T-helper 2 cell (primary cell): ENCODE measurements around the gene EIF4B.
"Not testable (repeated sequence)": the region's sequence is repeated elsewhere in the genome, so short reads cannot be mapped to it uniquely, and the experiment has no call there.

Source experiments
- DNase-seq, 5 experiments: peaks; one replicate each; pipeline versions ENCODE4 v3.0.0 to v3.0.0-alpha.2; 2012 to 2022

Gene EIF4B

GRCh38 chr12:52993558-52993869 is 12.7 kb upstream of the EIF4B start:
- DNase-seq: no peak

- no peak for DNase-seq
Measured at GRCh38 chr12:53004178-53004577, 2.1 kb upstream of the EIF4B start.

GRCh38 chr12:53004582-53004981 is 1.7 kb upstream of the EIF4B start:
- DNase-seq: no peak

- DNase-seq: peak in 1 of 5 experiments; percentile 8
Measured at GRCh38 chr12:53005215-53005985, 856 bp upstream of the EIF4B start.

- peak; percentile 61 to 85 (median 68) for DNase-seq
Measured at GRCh38 chr12:53006810-53007309, 604 bp downstream of the EIF4B start.

GRCh38 chr12:53007343-53007742 is 1.1 kb downstream of the EIF4B start:
- no peak for DNase-seq

GRCh38 chr12:53008760-53009159 is 2.5 kb downstream of the EIF4B start:
- not testable (repeated sequence) for DNase-seq

- DNase-seq: no peak
Measured at GRCh38 chr12:53010955-53011354, 4.7 kb downstream of the EIF4B start.

GRCh38 chr12:53011889-53012288 is 5.6 kb downstream of the EIF4B start:
- DNase-seq: no peak

- DNase-seq: no peak
Measured at GRCh38 chr12:53012928-53013327, 6.7 kb downstream of the EIF4B start.

GRCh38 chr12:53014709-53015108 is 8.5 kb downstream of the EIF4B start:
- no peak for DNase-seq

- DNase-seq: no peak
Measured at GRCh38 chr12:53025250-53025649, 19.0 kb downstream of the EIF4B start.

- DNase-seq: not testable (repeated sequence)
Measured at GRCh38 chr12:53027014-53027413, 20.8 kb downstream of the EIF4B start.

- DNase-seq: no peak
Measured at GRCh38 chr12:53031616-53032015, 25.4 kb downstream of the EIF4B start.

GRCh38 chr12:53033832-53034231 is 27.6 kb downstream of the EIF4B start:
- not testable (repeated sequence) for DNase-seq

GRCh38 chr12:53034459-53034858 is 28.2 kb downstream of the EIF4B start:
- DNase-seq: no peak

- no peak for DNase-seq
Measured at GRCh38 chr12:53036802-53037201, 30.5 kb downstream of the EIF4B start.

- no peak for DNase-seq
Measured at GRCh38 chr12:53039851-53040250, 33.6 kb downstream of the EIF4B start.

GRCh38 chr12:53042607-53043454 is 36.6 kb downstream of the EIF4B start:
- no peak for DNase-seq

- no peak for DNase-seq
Measured at GRCh38 chr12:53044052-53044581, 37.9 kb downstream of the EIF4B start.

- DNase-seq: no peak
Measured at GRCh38 chr12:53044896-53045695, 38.8 kb downstream of the EIF4B start.

- DNase-seq: no peak
Measured at GRCh38 chr12:53045696-53046045, 39.4 kb downstream of the EIF4B start.
